ENCODE data around the gene RALGPS1. TPM values are rescaled to one million over a fixed set of nuclear protein-coding genes. Genes with fewer than 3 reads are reported as not detected.

Gene RALGPS1
- total RNA-seq, 4 donors from 2014 or later, result 27.3 to 42.1 (median 39.1) TPM

- peaks cover 0 to 5% of the 10 kb centered on the region in 2 donors for H3K36me3 ChIP-seq
- intact Hi-C loops (cut with DNase I), result no loop called here
- no peak for DNase-seq
Measured at GRCh38 chr9:127090341-127090985, 175.9 kb downstream of the RALGPS1 start.

GRCh38 chr9:127091526-127091925 is 176.9 kb downstream of the RALGPS1 start:
- no peak overlapping the region for H3K27ac ChIP-seq
- H3K4me1 ChIP-seq, result peaks cover 0 to 4% of the 10 kb centered on the region in 2 donors
- H3K4me3 ChIP-seq (replicated peaks in 1 of 3), result no peak overlapping the region
- H3K27me3 ChIP-seq, result no peaks in the 10 kb centered on the region
- peaks cover 0 to 5% of the 10 kb centered on the region in 2 donors for H3K36me3 ChIP-seq
- DNase-seq, result no peak
- intact Hi-C loops (cut with DNase I), result no loop called here
- H3K9me3 ChIP-seq, result no peaks in the 10 kb centered on the region
- no peak for TF ChIP-seq CTCF (IDR thresholded peaks at IDR 0.05)
- no peak for TF ChIP-seq POLR2A (IDR thresholded peaks at IDR 0.05)
- 91 to 92% methylated on average over 13 of the region's 13 CpGs for WGBS, 2 donors

More at GRCh38 chr9:127090341-127090985, 175.9 kb downstream of the RALGPS1 start:
- H3K4me3 ChIP-seq (replicated peaks in 1 of 3), result no peak overlapping the region
- H3K9me3 ChIP-seq, result no peaks in the 10 kb centered on the region
- TF ChIP-seq CTCF (IDR thresholded peaks at IDR 0.05), result no peak
- peak overlapping the region in 1 of 3 donors; percentile 14 for H3K27ac ChIP-seq
- H3K27me3 ChIP-seq, result no peaks in the 10 kb centered on the region
- WGBS, 2 donors, result 80 to 97% methylated on average over 5 of the region's 6 CpGs
- peaks cover 0 to 4% of the 10 kb centered on the region in 2 donors for H3K4me1 ChIP-seq

GRCh38 chr9:127092041-127092608 is 177.5 kb downstream of the RALGPS1 start:
- no peak overlapping the region for H3K27ac ChIP-seq
- intact Hi-C loops (cut with DNase I), result no loop called here
- WGBS, 2 donors, result 89 to 91% methylated on average over 11 of the region's 11 CpGs
- peaks cover 0 to 4% of the 10 kb centered on the region in 2 donors for H3K4me1 ChIP-seq
- no peak for TF ChIP-seq CTCF (IDR thresholded peaks at IDR 0.05)
- TF ChIP-seq POLR2A (IDR thresholded peaks at IDR 0.05), result no peak
- DNase-seq, result no peak
- peaks cover 0 to 5% of the 10 kb centered on the region in 2 donors for H3K36me3 ChIP-seq
- H3K9me3 ChIP-seq, result no peaks in the 10 kb centered on the region
- H3K27me3 ChIP-seq, result no peaks in the 10 kb centered on the region
- no peak overlapping the region for H3K4me3 ChIP-seq (replicated peaks in 1 of 3)

- Histone ChIP-seq H3K27me3 (no peaks in the 10 kb centered on the region), H3K36me3 (peaks cover 0 to 5% of the 10 kb centered on the region in 2 donors), H3K27ac (no peak overlapping the region), H3K9me3 (no peaks in the 10 kb centered on the region), H3K4me1 (peaks cover 0 to 4% of the 10 kb centered on the region in 2 donors), H3K4me3 (replicated peaks in 1 of 3) (no peak overlapping the region)
- no peak for DNase-seq
- WGBS, 2 donors, result 96 to 98% methylated on average over 9 to 16 of the region's 17 CpGs
- intact Hi-C loops (cut with DNase I), result no loop called here
- no peak for TF ChIP-seq CTCF (IDR thresholded peaks at IDR 0.05)
Measured at GRCh38 chr9:127093319-127094020, 178.9 kb downstream of the RALGPS1 start.

GRCh38 chr9:127095411-127095810 is 180.8 kb downstream of the RALGPS1 start:
- H3K9me3 ChIP-seq, result no peaks in the 10 kb centered on the region
- no peak overlapping the region for H3K27ac ChIP-seq
- H3K36me3 ChIP-seq, result peaks cover 0 to 5% of the 10 kb centered on the region in 2 donors
- intact Hi-C loops (cut with DNase I), result no loop called here
- no peak overlapping the region for H3K4me3 ChIP-seq (replicated peaks in 1 of 3)
- DNase-seq, result no peak
- no peaks in the 10 kb centered on the region for H3K27me3 ChIP-seq
- 92 to 96% methylated on average over 5 of the region's 5 CpGs for WGBS, 2 donors
- H3K4me1 ChIP-seq, result peaks cover 0 to 3% of the 10 kb centered on the region in 2 donors
- no peak for TF ChIP-seq CTCF (IDR thresholded peaks at IDR 0.05)
- no peak for TF ChIP-seq POLR2A (IDR thresholded peaks at IDR 0.05)
